OCI-LY7 (cell line): ENCODE measurements around the gene CASP10.

Experiments used
- EZH2phosphoT487 ChIP-seq: fragments of 200-600 bp; sonication (generic); IDR thresholded peaks from 2 replicates; pipeline ENCODE4 v1.6.1; 2018; ENCODE audit warnings: low read depth, borderline replicate concordance, mild to moderate bottlenecking, mixed run types, antibody characterized with exemption, low read length, moderate library complexity, mixed read lengths
- TF ChIP-seq, protein P1 (sequence below): fragments of 200-600 bp; sonication (generic); conservative IDR thresholded peaks from 2 replicates; pipeline ENCODE4 v1.5.1; 2014; ENCODE audit warnings: mild to moderate bottlenecking, antibody characterized with exemption, low read length, moderate library complexity, mixed read lengths

DNA sequence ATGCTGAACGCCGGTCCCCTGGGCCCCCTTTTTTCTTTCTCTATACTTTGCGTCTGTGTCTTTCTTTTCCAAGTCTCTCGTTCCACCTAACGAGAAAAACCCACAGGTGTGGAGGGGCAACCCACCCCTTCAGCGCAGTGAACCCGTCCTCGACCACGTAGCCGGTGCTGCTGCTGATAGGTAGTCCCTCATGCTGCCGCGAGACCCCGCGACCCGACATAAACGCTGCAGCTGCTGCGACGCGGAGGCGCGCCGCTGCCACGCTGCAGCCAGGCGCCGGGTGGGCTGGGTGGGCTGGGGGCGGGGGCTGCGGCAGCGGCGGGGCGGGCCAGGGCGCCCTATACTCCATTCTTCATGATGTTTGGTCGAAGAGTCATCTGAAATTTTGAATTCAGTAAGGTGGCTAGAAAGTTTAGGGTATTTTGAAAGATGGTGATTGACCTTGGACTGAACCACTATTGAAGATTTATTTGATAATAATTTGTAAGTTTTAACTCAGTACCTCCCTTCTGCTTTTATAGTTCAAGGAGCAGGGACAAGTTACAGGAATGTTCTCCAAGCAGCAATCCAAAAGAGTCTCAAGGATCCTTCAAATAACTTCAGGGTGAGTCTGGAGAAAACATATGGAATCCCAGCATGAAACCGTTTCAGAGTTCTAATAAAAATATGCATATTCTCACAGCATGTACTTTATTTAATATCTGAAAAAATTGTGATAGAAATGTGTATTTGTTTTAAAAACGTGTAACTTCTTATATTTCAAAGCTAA is 42.9 kb upstream of the CASP10 start:
- TF ChIP-seq, protein P1, sequence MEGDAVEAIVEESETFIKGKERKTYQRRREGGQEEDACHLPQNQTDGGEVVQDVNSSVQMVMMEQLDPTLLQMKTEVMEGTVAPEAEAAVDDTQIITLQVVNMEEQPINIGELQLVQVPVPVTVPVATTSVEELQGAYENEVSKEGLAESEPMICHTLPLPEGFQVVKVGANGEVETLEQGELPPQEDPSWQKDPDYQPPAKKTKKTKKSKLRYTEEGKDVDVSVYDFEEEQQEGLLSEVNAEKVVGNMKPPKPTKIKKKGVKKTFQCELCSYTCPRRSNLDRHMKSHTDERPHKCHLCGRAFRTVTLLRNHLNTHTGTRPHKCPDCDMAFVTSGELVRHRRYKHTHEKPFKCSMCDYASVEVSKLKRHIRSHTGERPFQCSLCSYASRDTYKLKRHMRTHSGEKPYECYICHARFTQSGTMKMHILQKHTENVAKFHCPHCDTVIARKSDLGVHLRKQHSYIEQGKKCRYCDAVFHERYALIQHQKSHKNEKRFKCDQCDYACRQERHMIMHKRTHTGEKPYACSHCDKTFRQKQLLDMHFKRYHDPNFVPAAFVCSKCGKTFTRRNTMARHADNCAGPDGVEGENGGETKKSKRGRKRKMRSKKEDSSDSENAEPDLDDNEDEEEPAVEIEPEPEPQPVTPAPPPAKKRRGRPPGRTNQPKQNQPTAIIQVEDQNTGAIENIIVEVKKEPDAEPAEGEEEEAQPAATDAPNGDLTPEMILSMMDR, result no peak
- TF ChIP-seq EZH2phosphoT487, result no peak
